Left ventricle myocardium inferior (tissue), 1 donor: ENCODE measurements around the gene PAN3. TPM values are rescaled to one million over a fixed set of nuclear protein-coding genes. Genes with fewer than 3 reads are reported as not detected.

Experiments
- DNase-seq: peaks from one replicate; pipeline ENCODE4 v3.0.0-alpha.2; 2020
- H3K27ac ChIP-seq: fragments of 200-600 bp; replicated peaks from 2 replicates; pipeline ENCODE4 v1.8.0; 2021
- H3K27me3 ChIP-seq: fragments of 200-600 bp; 2 replicates; pipeline ENCODE4 v1.8.0; 2021; ENCODE audit warnings: low read depth
- H3K36me3 ChIP-seq: fragments of 200-600 bp; 2 replicates; pipeline ENCODE4 v1.8.0; 2021
- H3K4me1 ChIP-seq: fragments of 200-600 bp; 2 replicates; pipeline ENCODE4 v1.8.0; 2021
- H3K4me3 ChIP-seq: fragments of 200-600 bp; 2 replicates; pipeline ENCODE4 v1.8.0; 2021; ENCODE audit warnings: mild to moderate bottlenecking, moderate library complexity
- H3K9me3 ChIP-seq: fragments of 200-600 bp; replicated peaks from 2 replicates; pipeline ENCODE4 v1.8.0; 2021
- CTCF ChIP-seq: fragments of 200-600 bp; IDR thresholded peaks from 2 replicates; pipeline ENCODE4 v1.8.0; 2021; ENCODE audit warnings: antibody characterized with exemption, mild to moderate bottlenecking, borderline replicate concordance
- intact Hi-C: fragments of 100-400 bp; cut with micrococcal nuclease; formaldehyde crosslinking; loops from one replicate; pipeline ENCODE4 v1.11.0; 2022
- total RNA-seq: library from RNA; stranded (reverse); fragmentation: NEBNext Ultra II Directional; extraction: Animal tissue kit (Norgen Biotek cat#: 25700); gene quantifications from one replicate; pipeline ENCODE4 v1.2.1, GENCODE V29; 2021
- donor health status: DM: no; HTN: yes; CAD: no; lungs with severe emphysema.

The PAN3 gene
- total RNA-seq, 1 donor from 2014 or later, result 9.6 TPM

GRCh38 chr13:28116736-28117135, 21.6 kb upstream of the PAN3 start:
- Histone ChIP-seq H3K4me1 (peaks cover 5% of the 10 kb centered on the region), H3K4me3 (no peak overlapping the region), H3K9me3 (no peaks in the 10 kb centered on the region), H3K36me3 (no peaks in the 10 kb centered on the region), H3K27me3 (peaks cover 11% of the 10 kb centered on the region), H3K27ac (no peak overlapping the region)
- TF ChIP-seq CTCF, result no peak
- no peak for DNase-seq
- intact Hi-C loops, result no loop called here

- H3K9me3 ChIP-seq, result no peaks in the 10 kb centered on the region
- no peak for TF ChIP-seq CTCF
- peaks cover 5% of the 10 kb centered on the region for H3K4me1 ChIP-seq
- no peak overlapping the region for H3K4me3 ChIP-seq
- intact Hi-C loops, result no loop called here
- H3K36me3 ChIP-seq, result no peaks in the 10 kb centered on the region
- H3K27me3 ChIP-seq, result peaks cover 12% of the 10 kb centered on the region
- no peak overlapping the region for H3K27ac ChIP-seq
- peak; percentile 69 for DNase-seq
Measured at GRCh38 chr13:28117689-28118377, 20.5 kb upstream of the PAN3 start.

- TF ChIP-seq CTCF, result no peak
- Histone ChIP-seq H3K9me3 (no peaks in the 10 kb centered on the region), H3K4me1 (peaks cover 5% of the 10 kb centered on the region), H3K27ac (no peak overlapping the region), H3K27me3 (peaks cover 27% of the 10 kb centered on the region), H3K36me3 (no peaks in the 10 kb centered on the region), H3K4me3 (no peak overlapping the region)
- DNase-seq, result no peak
- intact Hi-C loops, result no loop called here
Measured at GRCh38 chr13:28120317-28120716, 18.0 kb upstream of the PAN3 start.

- TF ChIP-seq CTCF, result no peak
- peaks cover 27% of the 10 kb centered on the region for H3K27me3 ChIP-seq
- no peak for DNase-seq
- no peak overlapping the region for H3K27ac ChIP-seq
- peaks cover 5% of the 10 kb centered on the region for H3K4me1 ChIP-seq
- no peaks in the 10 kb centered on the region for H3K9me3 ChIP-seq
- intact Hi-C loops, result no loop called here
- H3K36me3 ChIP-seq, result no peaks in the 10 kb centered on the region
- H3K4me3 ChIP-seq, result no peak overlapping the region
Measured at GRCh38 chr13:28121224-28121623, 17.1 kb upstream of the PAN3 start.

- no peak for TF ChIP-seq CTCF
- H3K27me3 ChIP-seq, result peaks cover 14% of the 10 kb centered on the region
- no peaks in the 10 kb centered on the region for H3K4me1 ChIP-seq
- no peak overlapping the region for H3K4me3 ChIP-seq
- H3K36me3 ChIP-seq, result no peaks in the 10 kb centered on the region
- no peaks in the 10 kb centered on the region for H3K9me3 ChIP-seq
- no peak for DNase-seq
- intact Hi-C loops, result no loop called here
- H3K27ac ChIP-seq, result no peak overlapping the region
Measured at GRCh38 chr13:28128030-28128429, 10.3 kb upstream of the PAN3 start.
